ENCODE data around the gene NCKAP5. TPM values are rescaled to one million over a fixed set of nuclear protein-coding genes. Genes with fewer than 3 reads are reported as not detected.

NCKAP5 gene
- total and polyA plus RNA-seq, 2 of the 8 experiments (the other 6 are each of a cell fraction or from before 2014, with no cell fraction given): 0.27 to 0.86 TPM

- Histone ChIP-seq H2BK120ac (replicated peaks; ENCODE audit: low read depth, low read length) (no peak overlapping the region), H3K14ac (ENCODE audit: insufficient read length) (no peak overlapping the region), H2AFZ (ENCODE audit: low read length) (no peak overlapping the region), H3K56ac (replicated peaks; ENCODE audit: insufficient read length, low read depth, low read length) (no peak overlapping the region), H3K27me3 (replicated peaks in 1 of 4; ENCODE audit: control insufficient read depth in 3 of 4, extremely low read depth in 1 of 4, insufficient read depth in 3 of 4, low read length in 3 of 4) (peaks cover 0 to under 1% (median 0%) of the 10 kb centered on the region in 4 experiments; a peak in 1 of 7 replicates), H3K9ac (replicated peaks in 1 of 4; ENCODE audit: extremely low read depth in 1 of 4, low read depth in 3 of 4, low read length in 3 of 4) (no peak overlapping the region), H3K79me2 (ENCODE audit: control insufficient read depth in 1 of 2, insufficient read depth in 2 of 2, low read length in 2 of 2) (no peaks in the 10 kb centered on the region), H3K23me2 (ENCODE audit: low read depth, low read length) (no peaks in the 10 kb centered on the region), H3K4me2 (ENCODE audit: insufficient read depth in 1 of 2, low read depth in 2 of 2, low read length in 2 of 2) (no peak overlapping the region), H2AK5ac (ENCODE audit: low read depth, low read length) (no peak overlapping the region), H2BK15ac (ENCODE audit: low read length) (no peak overlapping the region), H2BK12ac (ENCODE audit: low read depth, low read length) (no peak overlapping the region), H4K20me1 (replicated peaks in 1 of 2; ENCODE audit: control insufficient read depth in 1 of 2, insufficient read depth in 2 of 2, low read length in 2 of 2) (no peaks in the 10 kb centered on the region), H3K27ac (ENCODE audit: low read depth, low read length) (no peak overlapping the region), H2BK20ac (ENCODE audit: low read length) (no peak overlapping the region), H3K4me1 (replicated peaks in 1 of 4; ENCODE audit: control insufficient read depth in 3 of 4, insufficient read depth in 4 of 4, low read length in 3 of 4) (no peaks in the 10 kb centered on the region), H3K23ac (ENCODE audit: insufficient read length) (no peak overlapping the region), H3K9me3 (ENCODE audit: insufficient read depth in 2 of 2, low read depth in 1 of 2, low read length in 1 of 2) (no peaks in the 10 kb centered on the region), H4K91ac (replicated peaks; ENCODE audit: insufficient read length, low read length) (no peak overlapping the region), H3K18ac (ENCODE audit: extremely low read depth, low read length) (no peak overlapping the region), H3K36me3 (ENCODE audit: control insufficient read depth in 2 of 4, insufficient read depth in 4 of 4, low read length in 3 of 4) (no peaks in the 10 kb centered on the region), H2BK5ac (ENCODE audit: low read depth, low read length) (no peak overlapping the region), H3K79me1 (ENCODE audit: low read depth, low read length) (no peaks in the 10 kb centered on the region; the same call in 1 of the 2 replicates), H3K4me3 (ENCODE audit: extremely low read depth in 1 of 4, insufficient read depth in 2 of 4, low read depth in 3 of 4, low read length in 4 of 4) (no peak overlapping the region), H3K4ac (replicated peaks; ENCODE audit: insufficient read length, low read depth, low read length) (no peak overlapping the region), H4K8ac (ENCODE audit: extremely low read depth, insufficient read depth, low read length) (no peak overlapping the region), H4K5ac (ENCODE audit: insufficient read length, low read depth, low read length) (no peak overlapping the region)
- ChIA-PET CTCF (ENCODE audit: partially characterized antibody) (interaction anchor here (0.9 to 2.8 kb wide), 4 partner anchors 11 to 312 kb away, joined by 3 to 27 read pairs (median 8); no protein-coding TSS in a partner anchor), POLR2A (ENCODE audit: partially characterized antibody) (no interaction called here)
- no peak for DNase-seq (ENCODE audit: low read depth in 1 of 2, low spot score in 2 of 2)
- TF ChIP-seq SIN3A (conservative IDR thresholded peaks at IDR 0.05 in 1 of 2, IDR thresholded peaks at IDR 0.05 in 1 of 2; ENCODE audit: low read depth in 1 of 2, low read length in 2 of 2) (no peak), ATF3 (IDR thresholded peaks at IDR 0.05; ENCODE audit: insufficient read depth, low read depth, low read length) (no peak), POLR2AphosphoS5 (IDR thresholded peaks at IDR 0.05; ENCODE audit: low read depth, low read length) (no peak), CREB1 (IDR thresholded peaks at IDR 0.05) (no peak), SAP30 (IDR thresholded peaks at IDR 0.05; ENCODE audit: insufficient read depth, insufficient replicate concordance, low read length) (no peak), CHD2 (IDR thresholded peaks at IDR 0.05; ENCODE audit: low read length) (no peak), KDM1A (IDR thresholded peaks at IDR 0.05; ENCODE audit: borderline replicate concordance, low read length) (no peak), TBP (IDR thresholded peaks at IDR 0.05; ENCODE audit: low read depth, low read length) (no peak), SRF (IDR thresholded peaks at IDR 0.05; ENCODE audit: low read depth, low read length) (no peak), BCL11A (IDR thresholded peaks at IDR 0.05; ENCODE audit: low read depth in 2 of 2, low read length in 2 of 2) (no peak), FOSL1 (IDR thresholded peaks at IDR 0.05; ENCODE audit: insufficient read depth, low read depth, low read length) (no peak)
- no peak for FAIRE-seq
Measured at GRCh38 chr2:133530645-133531044, 37.6 kb downstream of the NCKAP5 start.
